Measurements from ENCODE around the gene TMEM117. TPM values are rescaled to one million over a fixed set of nuclear protein-coding genes. Genes with fewer than 3 reads are reported as not detected.
A peak's percentile ranks its signal among the peaks of the same experiment; 100 is the strongest.
"Not testable (repeated sequence)": the region's sequence is repeated elsewhere in the genome, so short reads cannot be mapped to it uniquely, and the experiment has no call there.

TMEM117 gene
- total and polyA plus RNA-seq, 8 donors: 1.8 to 6.1 (median 4.0) TPM

DNA sequence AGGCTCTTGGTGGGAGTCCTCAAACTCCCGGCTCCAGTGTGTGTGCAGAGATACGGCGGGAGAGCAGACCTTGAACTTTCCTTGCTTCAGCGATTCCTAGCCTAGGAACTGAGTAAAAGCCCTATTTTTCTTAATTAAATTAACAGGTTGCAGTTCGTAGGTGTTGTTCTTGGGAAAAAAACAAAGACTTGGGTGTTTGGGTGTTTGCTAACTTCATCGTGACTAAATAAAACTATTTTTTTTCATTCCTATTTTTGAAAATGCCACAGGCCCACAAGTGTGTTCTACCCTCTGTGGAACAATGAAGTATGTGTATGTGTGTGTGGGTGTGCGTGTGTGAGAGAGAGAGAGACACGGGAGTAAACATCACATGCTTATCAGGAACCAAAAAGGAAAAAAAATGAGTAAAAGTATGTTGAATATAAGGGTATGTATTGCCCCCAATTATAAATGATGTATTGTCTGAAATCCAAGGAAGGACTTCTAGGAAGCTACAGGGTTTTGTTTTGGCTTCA lies 651 bp downstream of the TMEM117 start:
- Histone ChIP-seq H3K27me3 (no peaks in the 10 kb centered on the region), H3K27ac (peak overlapping the region; percentile 87 to 96 (median 92)), H3K36me3 (no peaks in the 10 kb centered on the region), H3K4me3 (peak overlapping the region; percentile 54 to 81 (median 66)), H3K4me1 (peaks cover 0 to 12% (median 0%) of the 10 kb centered on the region in 3 donors), H3K9me3 (no peaks in the 10 kb centered on the region)
- WGBS, 2 donors: 0 to 2% methylated on average over 8 of the region's 8 CpGs
- intact Hi-C loops (cut with DNase I): no loop called here
- ATAC-seq: peak; percentile 36 to 76 (median 64)
- TF ChIP-seq, protein P1, sequence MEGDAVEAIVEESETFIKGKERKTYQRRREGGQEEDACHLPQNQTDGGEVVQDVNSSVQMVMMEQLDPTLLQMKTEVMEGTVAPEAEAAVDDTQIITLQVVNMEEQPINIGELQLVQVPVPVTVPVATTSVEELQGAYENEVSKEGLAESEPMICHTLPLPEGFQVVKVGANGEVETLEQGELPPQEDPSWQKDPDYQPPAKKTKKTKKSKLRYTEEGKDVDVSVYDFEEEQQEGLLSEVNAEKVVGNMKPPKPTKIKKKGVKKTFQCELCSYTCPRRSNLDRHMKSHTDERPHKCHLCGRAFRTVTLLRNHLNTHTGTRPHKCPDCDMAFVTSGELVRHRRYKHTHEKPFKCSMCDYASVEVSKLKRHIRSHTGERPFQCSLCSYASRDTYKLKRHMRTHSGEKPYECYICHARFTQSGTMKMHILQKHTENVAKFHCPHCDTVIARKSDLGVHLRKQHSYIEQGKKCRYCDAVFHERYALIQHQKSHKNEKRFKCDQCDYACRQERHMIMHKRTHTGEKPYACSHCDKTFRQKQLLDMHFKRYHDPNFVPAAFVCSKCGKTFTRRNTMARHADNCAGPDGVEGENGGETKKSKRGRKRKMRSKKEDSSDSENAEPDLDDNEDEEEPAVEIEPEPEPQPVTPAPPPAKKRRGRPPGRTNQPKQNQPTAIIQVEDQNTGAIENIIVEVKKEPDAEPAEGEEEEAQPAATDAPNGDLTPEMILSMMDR (IDR thresholded peaks at IDR 0.05): no peak
- FAIRE-seq: no peak
- DNase-seq: peak in 3 of 6 donors; percentile 12 to 29 (median 16)

DNA sequence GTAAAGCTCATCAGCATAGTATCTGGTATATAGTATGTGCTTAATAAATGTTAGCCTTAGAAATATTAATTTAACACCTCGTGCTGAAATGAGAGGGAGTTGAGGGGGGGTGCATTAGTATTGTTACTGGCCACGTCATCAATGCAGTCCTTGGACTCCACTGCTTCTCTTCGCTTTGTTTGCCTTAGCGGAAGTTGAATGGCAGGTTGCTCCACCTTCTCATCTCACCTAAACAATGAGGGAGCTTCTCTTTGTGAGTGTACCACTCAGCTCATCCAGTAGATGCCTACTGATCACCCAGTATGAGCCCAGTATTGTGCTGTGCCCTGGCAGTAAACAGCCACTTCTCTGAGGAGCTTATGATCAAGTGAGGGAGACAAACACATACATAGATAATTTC lies 4.5 kb downstream of the TMEM117 start:
- Histone ChIP-seq H3K4me1 (peaks cover 0 to 12% (median 0%) of the 10 kb centered on the region in 3 donors), H3K9me3 (no peaks in the 10 kb centered on the region), H3K4me3 (no peak overlapping the region), H3K27me3 (no peaks in the 10 kb centered on the region), H3K27ac (no peak overlapping the region), H3K36me3 (no peaks in the 10 kb centered on the region)
- TF ChIP-seq, protein P1 (IDR thresholded peaks at IDR 0.05): no peak
- intact Hi-C loops (cut with DNase I): no loop called here
- FAIRE-seq (no peak), ATAC-seq (no peak), DNase-seq (no peak)
- 84 to 85% methylated on average over 4 of the region's 4 CpGs for WGBS, 2 donors

DNA sequence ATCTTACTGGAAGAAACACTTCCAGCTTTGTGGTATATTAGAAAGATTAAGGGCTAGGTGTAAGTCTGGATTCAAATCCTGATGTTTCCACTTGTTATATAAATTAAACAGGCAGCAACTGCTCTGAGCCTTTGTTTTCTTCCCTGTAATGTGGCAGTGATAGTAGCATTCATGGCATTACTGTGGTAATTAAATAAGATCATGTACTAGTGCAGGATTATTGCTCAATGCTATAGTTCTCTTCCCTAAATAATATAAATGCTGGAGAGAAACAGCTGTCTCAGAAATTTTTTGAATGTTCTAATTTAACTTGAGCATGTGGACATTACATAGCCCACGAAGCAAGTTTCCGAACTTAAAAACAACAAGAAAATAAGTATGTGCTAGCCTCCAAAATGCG lies 5.4 kb downstream of the TMEM117 start:
- TF ChIP-seq, protein P1 (IDR thresholded peaks at IDR 0.05): no peak
- H3K4me1 ChIP-seq: peaks cover 0 to 12% (median 0%) of the 10 kb centered on the region in 3 donors
- no peak overlapping the region for H3K4me3 ChIP-seq
- FAIRE-seq (no peak), DNase-seq (no peak), ATAC-seq (no peak)
- no peaks in the 10 kb centered on the region for H3K27me3 ChIP-seq
- WGBS, 2 donors: 92 to 100% methylated on average over 3 of the region's 3 CpGs
- H3K9me3 ChIP-seq: no peaks in the 10 kb centered on the region
- intact Hi-C loops (cut with DNase I): no loop called here
- H3K27ac ChIP-seq: no peak overlapping the region
- no peaks in the 10 kb centered on the region for H3K36me3 ChIP-seq

DNA sequence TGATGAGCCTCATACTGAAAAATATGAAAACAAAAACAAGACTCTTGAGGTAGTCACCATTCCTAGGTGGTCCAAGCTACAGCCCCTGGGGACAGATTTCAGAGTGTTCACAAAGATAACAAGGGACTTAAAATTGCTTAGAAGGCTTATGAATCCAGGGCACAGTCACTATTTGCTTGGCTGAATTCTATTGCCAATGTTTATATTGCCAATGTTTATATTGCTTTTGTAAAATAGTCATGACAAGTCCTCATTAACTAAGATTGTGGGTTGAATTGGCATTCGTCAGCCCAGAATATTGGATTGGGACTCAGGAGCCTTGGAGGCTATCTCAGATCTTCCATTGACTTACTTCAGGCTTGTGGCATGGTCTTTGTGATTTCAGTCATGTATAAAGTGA lies 6.4 kb downstream of the TMEM117 start:
- FAIRE-seq: no peak
- no peak for DNase-seq
- TF ChIP-seq, protein P1 (IDR thresholded peaks at IDR 0.05): no peak
- WGBS, 2 donors: 45 to 46% methylated on average over 1 of the region's 1 CpG
- H3K27ac ChIP-seq: no peak overlapping the region
- no peaks in the 10 kb centered on the region for H3K27me3 ChIP-seq
- H3K4me1 ChIP-seq: peaks cover 0 to 8% (median 0%) of the 10 kb centered on the region in 3 donors
- intact Hi-C loops (cut with DNase I): no loop called here
- no peak overlapping the region for H3K4me3 ChIP-seq
- ATAC-seq: no peak
- H3K9me3 ChIP-seq: no peaks in the 10 kb centered on the region
- H3K36me3 ChIP-seq: no peaks in the 10 kb centered on the region

DNA sequence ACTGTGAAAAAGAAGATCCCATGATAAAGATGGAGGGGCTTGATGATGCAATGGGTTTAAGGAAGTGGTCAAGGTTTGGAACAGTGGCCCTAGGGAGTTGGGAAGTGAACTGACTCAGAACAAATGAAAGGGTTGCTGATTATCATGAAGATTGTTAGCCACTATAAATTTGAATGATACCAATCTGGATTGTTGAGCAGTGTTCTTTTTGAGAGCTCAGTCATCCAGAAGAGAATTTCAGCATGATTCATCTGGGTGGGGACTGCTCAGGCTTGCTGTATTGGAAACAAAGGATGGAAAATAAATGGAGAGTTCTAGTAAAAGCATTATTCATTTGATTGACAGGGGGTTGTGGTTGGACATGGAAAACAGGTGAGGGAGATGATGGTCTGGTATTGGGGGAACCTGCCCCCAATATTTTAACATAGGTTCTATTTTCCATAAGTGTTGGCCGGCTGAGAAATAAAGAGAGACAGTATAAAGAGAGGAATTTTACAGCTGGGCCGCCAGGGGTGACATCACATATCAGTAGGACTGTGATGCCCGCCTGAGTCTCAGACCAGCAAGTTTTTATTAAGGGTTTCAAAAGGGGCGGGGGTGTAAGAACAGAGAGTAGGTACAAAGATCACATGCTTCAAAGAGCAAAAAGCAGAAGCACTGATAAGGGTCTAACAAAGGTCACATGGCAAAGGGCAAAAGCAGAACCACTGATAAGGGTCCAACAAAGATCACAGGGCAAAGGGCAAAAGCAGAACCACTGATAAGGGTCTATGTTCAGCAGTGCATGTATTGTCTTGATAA lies 11.7 kb downstream of the TMEM117 start:
- ATAC-seq; intact Hi-C loops (cut with DNase I); H3K4me1 ChIP-seq; H3K36me3 ChIP-seq; H3K4me3 ChIP-seq; DNase-seq; FAIRE-seq; H3K27me3 ChIP-seq; H3K9me3 ChIP-seq; H3K27ac ChIP-seq: not testable (repeated sequence)
- 79 to 91% methylated on average over 4 of the region's 4 CpGs for WGBS, 2 donors

All from pancreas (tissue), 10 donors.